Choroid plexus epithelial cell (primary cell): ENCODE data around the gene CTNNA3.

Experiments used
- DNase-seq: peaks from one replicate; pipeline ENCODE4 v3.0.0-alpha.2; 2010; ENCODE audit warnings: low read depth
- H3K4me3 ChIP-seq: 2 replicates; pipeline ENCODE4 v1.5.1; 2011; ENCODE audit warnings: low read depth, mild to moderate bottlenecking, control low read depth, low read length, moderate library complexity
- TF ChIP-seq, protein P1 (sequence below): conservative IDR thresholded peaks from 2 replicates; pipeline ENCODE4 v1.5.1; 2011; ENCODE audit warnings: low read depth, mild to moderate bottlenecking, control low read depth, inconsistent platforms, low read length, moderate library complexity

Gene CTNNA3

DNA sequence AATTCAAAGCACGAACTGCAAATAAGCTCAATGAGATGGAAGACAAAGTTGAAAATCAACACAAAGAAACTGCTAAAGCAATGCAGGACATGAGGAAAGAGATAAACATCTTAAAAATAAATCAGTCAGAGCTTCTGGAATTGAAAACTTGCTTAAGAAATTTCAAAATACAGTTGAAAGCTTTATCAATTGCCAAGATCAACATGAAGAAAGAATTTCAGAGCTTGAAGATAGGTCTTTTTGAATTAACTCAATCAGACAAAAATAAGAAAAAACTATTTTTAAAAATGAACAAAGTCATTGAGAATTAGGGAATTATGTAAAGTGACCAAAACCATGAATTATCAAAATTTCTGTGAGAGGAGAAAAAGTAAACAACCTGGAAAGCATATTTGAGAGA lies 218.1 kb downstream of the CTNNA3 start:
- TF ChIP-seq, protein P1, sequence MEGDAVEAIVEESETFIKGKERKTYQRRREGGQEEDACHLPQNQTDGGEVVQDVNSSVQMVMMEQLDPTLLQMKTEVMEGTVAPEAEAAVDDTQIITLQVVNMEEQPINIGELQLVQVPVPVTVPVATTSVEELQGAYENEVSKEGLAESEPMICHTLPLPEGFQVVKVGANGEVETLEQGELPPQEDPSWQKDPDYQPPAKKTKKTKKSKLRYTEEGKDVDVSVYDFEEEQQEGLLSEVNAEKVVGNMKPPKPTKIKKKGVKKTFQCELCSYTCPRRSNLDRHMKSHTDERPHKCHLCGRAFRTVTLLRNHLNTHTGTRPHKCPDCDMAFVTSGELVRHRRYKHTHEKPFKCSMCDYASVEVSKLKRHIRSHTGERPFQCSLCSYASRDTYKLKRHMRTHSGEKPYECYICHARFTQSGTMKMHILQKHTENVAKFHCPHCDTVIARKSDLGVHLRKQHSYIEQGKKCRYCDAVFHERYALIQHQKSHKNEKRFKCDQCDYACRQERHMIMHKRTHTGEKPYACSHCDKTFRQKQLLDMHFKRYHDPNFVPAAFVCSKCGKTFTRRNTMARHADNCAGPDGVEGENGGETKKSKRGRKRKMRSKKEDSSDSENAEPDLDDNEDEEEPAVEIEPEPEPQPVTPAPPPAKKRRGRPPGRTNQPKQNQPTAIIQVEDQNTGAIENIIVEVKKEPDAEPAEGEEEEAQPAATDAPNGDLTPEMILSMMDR = no peak
- H3K4me3 ChIP-seq = no peak overlapping the region
- no peak for DNase-seq

DNA sequence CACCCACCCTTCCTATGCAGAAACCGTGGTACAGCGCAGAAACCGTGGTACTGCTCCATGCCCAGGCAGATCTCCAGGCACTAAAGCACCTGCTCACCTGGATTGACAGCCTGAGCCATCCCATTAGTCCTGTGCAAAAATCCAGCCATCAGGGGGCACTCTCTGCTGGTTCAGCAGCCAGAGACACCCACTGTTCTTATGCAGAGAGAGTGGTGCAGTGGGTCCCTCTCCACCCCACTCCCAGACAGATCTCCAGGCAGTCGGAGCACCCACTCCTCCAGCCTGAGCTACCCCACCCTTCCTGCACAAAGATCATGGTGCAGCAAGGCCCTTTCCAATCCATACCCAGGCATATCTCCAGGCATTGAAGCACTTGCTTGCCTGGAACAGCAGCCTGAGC lies 219.8 kb downstream of the CTNNA3 start:
- H3K4me3 ChIP-seq = no peak overlapping the region
- TF ChIP-seq, protein P1 = no peak
- no peak for DNase-seq

DNA sequence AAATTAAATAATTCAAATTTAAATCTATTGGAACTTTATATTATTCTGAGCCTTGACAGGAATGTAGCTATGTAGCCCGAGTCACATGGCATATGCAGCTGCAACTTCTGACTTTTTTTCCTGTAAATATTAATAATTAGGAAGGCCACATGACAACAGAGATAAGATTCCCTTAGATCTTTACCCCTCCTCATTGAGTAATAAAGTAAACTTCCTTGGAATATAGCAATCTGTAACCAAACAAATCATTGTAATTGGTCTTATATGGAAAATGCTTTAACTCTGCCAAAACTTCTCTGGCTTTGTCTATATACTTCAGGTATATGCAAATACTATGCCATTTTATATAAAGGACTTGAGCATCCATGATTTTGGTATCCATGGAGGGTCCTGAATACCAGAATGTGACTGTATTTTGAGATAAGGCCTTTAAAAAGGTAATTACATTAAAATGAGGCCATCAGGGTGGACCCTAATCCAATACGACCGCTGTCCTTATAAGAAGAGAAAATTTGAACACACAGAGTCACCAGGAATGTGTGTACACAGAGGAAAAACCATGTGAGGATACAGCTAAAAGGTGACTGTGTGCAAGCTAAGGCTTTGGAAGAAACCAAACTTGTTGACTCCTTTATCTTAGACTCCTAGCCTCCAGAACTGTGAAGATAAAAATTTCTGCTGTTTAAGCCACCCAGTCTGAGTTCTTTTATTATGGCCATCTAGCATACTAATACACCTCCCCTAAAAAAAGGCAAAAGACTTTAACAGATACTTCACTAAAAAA lies 222.0 kb downstream of the CTNNA3 start:
- no peak for DNase-seq
- TF ChIP-seq, protein P1 = no peak
- no peak overlapping the region for H3K4me3 ChIP-seq

DNA sequence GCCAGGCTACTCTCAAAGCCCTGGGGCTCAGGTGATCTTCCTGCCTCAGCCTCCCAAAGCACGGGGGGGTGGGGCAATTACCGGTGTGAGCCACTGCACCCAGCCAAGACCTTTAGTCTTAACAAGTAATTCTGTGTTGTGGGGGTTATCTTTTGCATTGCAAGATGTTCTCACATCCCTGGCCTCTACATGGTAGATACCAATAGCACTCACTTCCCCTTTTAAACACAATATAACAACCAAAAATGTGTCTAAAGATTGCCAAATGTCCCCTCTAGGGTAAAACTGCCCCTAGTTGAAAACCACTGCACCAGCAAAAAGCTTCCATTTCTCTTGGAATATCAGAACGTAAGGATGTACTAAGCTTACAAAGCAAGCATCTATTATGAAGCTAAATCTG lies 225.0 kb downstream of the CTNNA3 start:
- TF ChIP-seq, protein P1 = no peak
- no peak for DNase-seq
- H3K4me3 ChIP-seq = no peak overlapping the region

DNA sequence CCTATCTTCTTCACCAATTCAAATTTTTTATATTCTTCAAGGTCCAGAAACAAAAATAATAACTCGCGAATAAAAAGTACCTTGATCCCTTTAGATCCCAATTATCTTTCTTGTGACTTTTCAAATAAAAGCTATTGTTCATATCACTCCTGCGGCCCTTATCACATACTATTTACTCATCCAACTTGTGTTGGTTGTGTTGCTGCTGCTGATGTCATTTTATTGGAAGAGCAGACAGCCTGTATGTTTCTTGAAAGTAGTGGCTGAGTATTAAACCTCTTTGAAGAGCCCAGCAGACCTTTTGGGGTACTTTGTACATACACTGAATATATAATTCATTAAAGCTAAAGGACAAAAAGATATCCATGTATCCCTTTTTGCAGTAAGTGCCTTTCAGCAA lies 231.7 kb downstream of the CTNNA3 start:
- DNase-seq = no peak
- TF ChIP-seq, protein P1 = no peak
- H3K4me3 ChIP-seq = no peak overlapping the region

DNA sequence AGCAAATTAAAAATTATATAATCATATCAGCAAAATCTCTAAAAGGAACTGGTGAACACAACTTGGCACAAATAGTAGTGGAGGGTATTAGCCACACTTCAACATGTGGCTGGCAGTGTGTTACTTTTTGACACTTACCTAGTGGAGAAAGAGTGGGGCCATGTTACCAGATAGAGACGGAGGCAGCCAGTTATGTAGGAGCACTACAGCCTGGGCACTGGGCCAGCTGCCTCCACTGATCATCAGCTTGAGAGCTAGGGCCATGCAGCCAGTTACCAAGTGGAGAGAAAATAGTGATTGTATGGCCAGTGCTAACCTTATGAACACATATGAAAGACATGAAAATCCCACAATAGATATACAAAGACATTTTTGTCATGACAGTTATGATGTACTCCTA lies 243.1 kb downstream of the CTNNA3 start:
- no peak overlapping the region for H3K4me3 ChIP-seq
- TF ChIP-seq, protein P1 = no peak
- no peak for DNase-seq
